Neural crest cell (in vitro differentiated cells): ENCODE data around the gene UBL3. TPM values are rescaled to one million over a fixed set of nuclear protein-coding genes. Genes with fewer than 3 reads are reported as not detected.

Experiments
- DNase-seq: peaks from one replicate; pipeline ENCODE4 v3.0.0; 2021; ENCODE audit warnings: low read depth, mixed read lengths, low spot score
- H3K27ac Mint-ChIP-seq: one replicate; pipeline ENCODE4 v1.8.0; 2021; ENCODE audit warnings: mild to moderate bottlenecking, mixed read lengths; ENCODE audit not compliant: unreplicated experiment
- H3K27me3 Mint-ChIP-seq: 2 replicates; pipeline ENCODE4 v1.8.0; 2021; ENCODE audit warnings: low read depth, mild to moderate bottlenecking, mixed read lengths
- H3K36me3 Mint-ChIP-seq: 2 replicates; pipeline ENCODE4 v1.8.0; 2021; ENCODE audit warnings: low read depth, mild to moderate bottlenecking, mixed read lengths
- H3K4me1 Mint-ChIP-seq: 2 replicates; pipeline ENCODE4 v1.8.0; 2021; ENCODE audit warnings: mixed read lengths
- H3K4me3 Mint-ChIP-seq: one replicate; pipeline ENCODE4 v1.8.0; 2021; ENCODE audit warnings: mild to moderate bottlenecking, mixed read lengths
- H3K9me3 Mint-ChIP-seq: 2 replicates; pipeline ENCODE4 v1.8.0; 2021; ENCODE audit warnings: mixed read lengths
- CTCF ChIP-seq: fragments of 200-600 bp; sonication (generic); conservative IDR thresholded peaks from 2 replicates; pipeline ENCODE4 v1.5.0; 2021; ENCODE audit warnings: antibody characterized with exemption, mild to moderate bottlenecking
- long read RNA-seq: library from polyadenylated mRNA; unstranded; transcript quantifications from one replicate; pipeline ENCODE4 v2.0.0, GENCODE V29; 2020
- total RNA-seq: library from RNA; stranded (reverse); gene quantifications from 2 replicates; pipeline ENCODE4 v1.2.1, GENCODE V29; 2021

UBL3 gene, protein sequence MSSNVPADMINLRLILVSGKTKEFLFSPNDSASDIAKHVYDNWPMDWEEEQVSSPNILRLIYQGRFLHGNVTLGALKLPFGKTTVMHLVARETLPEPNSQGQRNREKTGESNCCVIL
- 35.5 and 36.0 TPM in 2 replicates for total RNA-seq
- long read RNA-seq, full-length matches to known transcripts, result 32 of 37 reads
- long read RNA-seq, partial matches to known transcripts, result 5 of 37 reads
- long read RNA-seq, other reads (novel, unspliced or antisense), result 0 of 37 reads

GRCh38 chr13:29850213-29850898 lies at the start of gene UBL3:
UBL3 (minus strand) TSS chr13:29850617; CDS start chr13:29849538, 1,079 bp downstream.
- H3K9me3 Mint-ChIP-seq, result no peaks in the 10 kb centered on the region
- peak within 1 kb of the TSS; percentile 98 for H3K4me3 Mint-ChIP-seq
- peak; percentile 91 for DNase-seq
- no peak for TF ChIP-seq CTCF
- H3K36me3 Mint-ChIP-seq, result no peaks in the 10 kb centered on the region
- no peaks in the 10 kb centered on the region for H3K27me3 Mint-ChIP-seq
- H3K4me1 Mint-ChIP-seq, result peaks cover 43% of the 10 kb centered on the region
- peak within 1 kb of the TSS; percentile 99 for H3K27ac Mint-ChIP-seq

DNA sequence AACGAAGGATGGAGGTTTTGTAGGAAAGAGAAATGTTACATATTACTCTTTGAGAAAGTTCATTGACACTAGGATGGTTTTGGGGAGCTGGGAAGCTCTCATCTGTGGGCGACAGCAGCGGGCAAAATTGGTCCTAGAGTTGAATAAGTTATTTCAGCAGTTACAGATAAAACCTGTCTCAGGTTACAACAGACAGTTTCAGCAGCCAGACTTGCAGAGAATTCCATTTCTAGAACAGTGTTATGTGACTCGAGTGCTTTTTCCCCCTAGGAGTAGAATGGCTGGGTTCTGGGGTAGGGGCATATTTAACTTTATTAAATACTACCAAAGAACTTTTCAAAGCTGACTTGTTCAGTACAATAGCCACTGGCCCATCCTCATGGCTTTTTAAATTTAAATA lies 46.7 kb upstream of the UBL3 start:
- Mint-ChIP-seq H3K4me3 (no peak overlapping the region), H3K27me3 (no peaks in the 10 kb centered on the region), H3K27ac (no peak overlapping the region), H3K36me3 (peaks cover 4% of the 10 kb centered on the region), H3K9me3 (peaks cover 12% of the 10 kb centered on the region), H3K4me1 (peaks cover 26% of the 10 kb centered on the region)
- DNase-seq, result no peak
- TF ChIP-seq CTCF, result no peak

DNA sequence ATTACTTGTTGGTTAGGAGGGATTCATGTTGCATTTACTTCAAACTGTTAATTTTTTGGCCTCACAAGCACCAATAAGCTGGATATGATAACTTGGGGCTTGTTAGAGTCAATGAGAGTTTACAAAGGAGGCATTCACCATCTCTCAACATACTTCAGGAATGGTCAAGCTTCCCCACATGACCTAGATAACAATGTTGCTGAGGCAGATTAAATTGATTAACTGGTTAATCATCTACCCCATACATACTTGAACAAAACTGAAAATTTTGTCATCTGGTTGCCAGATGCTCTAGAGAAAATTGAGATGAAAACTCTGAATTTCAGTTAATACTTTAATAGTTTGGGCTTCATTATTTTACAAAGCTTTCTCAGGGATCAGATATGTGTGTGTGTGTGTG lies 43.0 kb upstream of the UBL3 start:
- TF ChIP-seq CTCF, result no peak
- Mint-ChIP-seq H3K36me3 (no peaks in the 10 kb centered on the region), H3K27ac (no peak overlapping the region), H3K4me1 (peaks cover 48% of the 10 kb centered on the region), H3K27me3 (no peaks in the 10 kb centered on the region), H3K9me3 (no peaks in the 10 kb centered on the region), H3K4me3 (no peak overlapping the region)
- no peak for DNase-seq

DNA sequence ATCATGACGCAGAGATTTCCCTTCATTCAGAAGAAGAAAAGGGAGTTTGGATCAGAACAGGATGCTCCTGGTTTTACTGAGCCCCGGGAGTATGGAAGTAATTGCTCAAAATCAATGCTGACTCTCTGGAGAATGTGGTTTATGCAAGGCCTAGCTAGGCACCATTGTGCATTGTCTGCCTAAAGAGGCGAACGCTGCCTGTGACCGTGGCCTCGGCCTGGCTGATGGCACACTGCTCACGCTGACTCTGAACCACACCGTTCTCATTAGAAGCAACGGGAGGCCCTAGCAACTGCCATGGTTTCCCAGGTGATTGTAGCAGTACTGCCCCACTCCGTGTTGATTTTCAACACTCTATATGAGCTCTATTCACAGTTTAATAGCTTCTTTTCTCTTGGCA lies 41.7 kb upstream of the UBL3 start:
- Mint-ChIP-seq H3K27ac (peak overlapping the region; percentile 10), H3K4me3 (peak overlapping the region; percentile 29), H3K36me3 (no peaks in the 10 kb centered on the region), H3K4me1 (peaks cover 61% of the 10 kb centered on the region), H3K27me3 (no peaks in the 10 kb centered on the region), H3K9me3 (no peaks in the 10 kb centered on the region)
- no peak for DNase-seq
- TF ChIP-seq CTCF, result no peak

DNA sequence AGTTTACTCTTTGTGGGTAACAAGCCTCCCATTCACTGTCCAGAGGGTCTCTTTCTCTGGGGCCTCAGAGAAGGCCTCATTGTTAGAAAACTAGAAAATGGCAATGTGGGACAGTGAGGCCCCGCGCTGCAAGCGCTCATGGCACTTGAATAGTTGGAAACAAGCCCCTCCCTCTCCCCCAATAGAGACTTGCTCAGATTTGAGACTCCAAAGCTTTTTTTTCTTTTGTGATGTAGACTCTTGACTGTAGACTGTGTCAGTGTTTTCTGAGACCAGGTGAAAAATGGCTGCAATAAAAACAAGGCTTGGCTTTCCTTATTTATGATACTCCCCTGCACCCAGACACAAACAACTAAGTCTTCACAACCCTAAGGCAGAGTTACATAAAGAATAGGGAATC lies 38.7 kb upstream of the UBL3 start:
- Mint-ChIP-seq H3K27ac (peak overlapping the region; percentile 54), H3K4me3 (peak overlapping the region; percentile 52), H3K4me1 (peaks cover 77% of the 10 kb centered on the region), H3K27me3 (no peaks in the 10 kb centered on the region), H3K9me3 (no peaks in the 10 kb centered on the region), H3K36me3 (no peaks in the 10 kb centered on the region)
- DNase-seq, result no peak
- no peak for TF ChIP-seq CTCF
